B cell (primary cell): ENCODE results near the gene UGT2B10. TPM values are rescaled to one million over a fixed set of nuclear protein-coding genes. Genes with fewer than 3 reads are reported as not detected.

Source experiments
- ATAC-seq: fragments of 200-7000 bp; cut with Tn5 transposase; one replicate; pipeline ENCODE4 v1.10.0; 2021; ENCODE audit warnings: low read depth, mild to moderate bottlenecking, moderate number of reproducible peaks, moderate library complexity
- CTCF ChIA-PET: fragments of 350-600 bp; sonication (Branson Sonifier 250); formaldehyde crosslinking; loops from one replicate; lab custom pipeline; 2021; ENCODE audit warnings: antibody characterized with exemption, inconsistent platforms; lab: Charles Lee
- POLR2A ChIA-PET: fragments of 350-600 bp; sonication (Branson Sonifier 250); formaldehyde crosslinking; loops from one replicate; lab custom pipeline; 2021; ENCODE audit warnings: antibody characterized with exemption; lab: Charles Lee
- DNase-seq: peaks from one replicate; pipeline ENCODE4 v3.0.0; 2013
- H2AFZ ChIP-seq: 2 replicates; pipeline ENCODE4 v1.6.1; 2012; ENCODE audit warnings: mild to moderate bottlenecking, low read depth, low read length; ENCODE audit not compliant: insufficient read depth, poor library complexity, severe bottlenecking
- H3K27ac ChIP-seq, 2 donors: 1 replicate in 1 of 2; 2 replicates in 1 of 2; pipeline ENCODE4 v1.5.1; 2012 to 2013; ENCODE audit warnings: low read length in 2 of 2, mild to moderate bottlenecking in 2 of 2, moderate library complexity in 1 of 2
- H3K27me3 ChIP-seq, 4 experiments: fragments of 200-600 bp in 1 of 4; sonication (generic) in 1 of 4; replicated peaks in 1 of 4; 1 replicate in 2 of 4; 2 replicates in 2 of 4; pipeline versions ENCODE4 v1.6.1 to v1.7.0; 2013 to 2016; ENCODE audit warnings: low read length in 3 of 4, mild to moderate bottlenecking in 2 of 4, mixed read lengths in 1 of 4, moderate library complexity in 1 of 4; ENCODE audit not compliant: insufficient read depth in 4 of 4, control insufficient read depth in 3 of 4; ENCODE audit errors: control extremely low read depth in 1 of 4
- H3K36me3 ChIP-seq, 2 experiments: replicated peaks in 1 of 2; 1 replicate in 1 of 2; 2 replicates in 1 of 2; pipeline versions ENCODE4 v1.6.1 to v1.7.1; 2013; ENCODE audit warnings: low read length in 1 of 2; ENCODE audit not compliant: insufficient read depth in 2 of 2, control insufficient read depth in 1 of 2; ENCODE audit errors: control extremely low read depth in 1 of 2, extremely low read depth in 1 of 2
- H3K4me1 ChIP-seq, 2 donors: fragments of 200-600 bp in 1 of 2; sonication (generic) in 1 of 2; 1 replicate in 1 of 2; 2 replicates in 1 of 2; pipeline versions ENCODE4 v1.5.1 to v1.6.1; 2013 to 2017; ENCODE audit warnings: low read length in 2 of 2; ENCODE audit not compliant: control insufficient read depth in 2 of 2, insufficient read depth in 2 of 2
- H3K4me2 ChIP-seq: replicated peaks from 2 replicates; pipeline ENCODE3; 2012; ENCODE audit warnings: mild to moderate bottlenecking, low read depth, low read length; ENCODE audit not compliant: poor library complexity, severe bottlenecking
- H3K4me3 ChIP-seq, 5 experiments: fragments of 200-600 bp in 1 of 5; sonication (generic) in 1 of 5; 1 replicate in 3 of 5; 2 replicates in 2 of 5; pipeline versions ENCODE4 v1.5.1 to v1.7.0; 2011 to 2016; ENCODE audit warnings: low read length in 4 of 5, mild to moderate bottlenecking in 4 of 5, low read depth in 2 of 5, control low read depth in 1 of 5, moderate library complexity in 1 of 5; ENCODE audit not compliant: insufficient read depth in 1 of 5; ENCODE audit errors: control extremely low read depth in 1 of 5, extremely low read depth in 1 of 5
- H3K79me2 ChIP-seq: fragments of 200-600 bp; sonication (generic); one replicate; pipeline ENCODE4 v1.6.0; 2016; ENCODE audit warnings: low read length; ENCODE audit not compliant: control insufficient read depth, insufficient read depth
- H3K9ac ChIP-seq: fragments of 200-600 bp; sonication (generic); 2 replicates; pipeline ENCODE4 v1.6.1; 2017; ENCODE audit warnings: mild to moderate bottlenecking, low read length, moderate library complexity
- H3K9me3 ChIP-seq, 3 donors: one replicate each; pipeline versions ENCODE4 v1.6.1 to v1.7.1; 2013; ENCODE audit warnings: low read length in 2 of 3; ENCODE audit not compliant: control insufficient read depth in 2 of 3, insufficient read depth in 1 of 3; ENCODE audit errors: control extremely low read depth in 1 of 3
- H4K20me1 ChIP-seq: 2 replicates; pipeline ENCODE4 v1.6.0; 2012; ENCODE audit warnings: mild to moderate bottlenecking, low read length; ENCODE audit not compliant: insufficient read depth, control insufficient read depth, poor library complexity, severe bottlenecking
- H3K27ac Mint-ChIP-seq: one replicate; pipeline ENCODE4 v1.8.0; 2021; ENCODE audit warnings: mixed read lengths
- H3K27me3 Mint-ChIP-seq: one replicate; pipeline ENCODE4 v1.8.0; 2021; ENCODE audit warnings: mixed read lengths
- H3K4me1 Mint-ChIP-seq: one replicate; pipeline ENCODE4 v1.8.0; 2021; ENCODE audit warnings: mixed read lengths
- H3K4me3 Mint-ChIP-seq: one replicate; pipeline ENCODE4 v1.8.0; 2021; ENCODE audit warnings: mixed read lengths
- H3K9me3 Mint-ChIP-seq: one replicate; pipeline ENCODE4 v1.8.0; 2022; ENCODE audit warnings: mixed read lengths; ENCODE audit not compliant: insufficient read depth
- EZH2 ChIP-seq: IDR thresholded peaks from 2 replicates; pipeline ENCODE4 v1.6.1; 2012; ENCODE audit warnings: borderline replicate concordance, low read depth, mild to moderate bottlenecking, moderate library complexity, low read length; ENCODE audit not compliant: insufficient read depth, poor library complexity, severe bottlenecking
- WGBS: methylation state at CpG from one replicate; pipeline ENCODE4 v1.1.5; 2013; ENCODE audit warnings: missing lambda C conversion rate; ENCODE audit not compliant: insufficient coverage; 5-methylcytosine and 5-hydroxymethylcytosine counted together
- intact Hi-C: fragments of 100-400 bp; cut with micrococcal nuclease; formaldehyde crosslinking; loops from one replicate; pipeline ENCODE4 v1.10.0; 2022
- polyA plus RNA-seq: library from polyadenylated mRNA; depleted of rRNA; stranded (reverse); fragments of >200 nt; gene quantifications from 2 replicates; pipeline ENCODE4 v1.2.3, GENCODE V29; 2012
- total RNA-seq, 2 donors: library from RNA; stranded (reverse); fragments of 120-200 nt in 1 of 2; gene quantifications; 1 replicate in 1 of 2; 2 replicates in 1 of 2; pipeline versions ENCODE4 v1.2.3 to v1.2.4, GENCODE V29; 2013 to 2022
- TF ChIP-seq, protein P1 (sequence below): fragments of 200-600 bp; IDR thresholded peaks from one replicate; pipeline ENCODE4 v1.8.0; 2022; ENCODE audit warnings: antibody characterized with exemption, mild to moderate bottlenecking

Gene UGT2B10
- total and polyA plus RNA-seq, 2 donors (not counting 1 experiment from before 2014, with no cell fraction given) = not detected

DNA sequence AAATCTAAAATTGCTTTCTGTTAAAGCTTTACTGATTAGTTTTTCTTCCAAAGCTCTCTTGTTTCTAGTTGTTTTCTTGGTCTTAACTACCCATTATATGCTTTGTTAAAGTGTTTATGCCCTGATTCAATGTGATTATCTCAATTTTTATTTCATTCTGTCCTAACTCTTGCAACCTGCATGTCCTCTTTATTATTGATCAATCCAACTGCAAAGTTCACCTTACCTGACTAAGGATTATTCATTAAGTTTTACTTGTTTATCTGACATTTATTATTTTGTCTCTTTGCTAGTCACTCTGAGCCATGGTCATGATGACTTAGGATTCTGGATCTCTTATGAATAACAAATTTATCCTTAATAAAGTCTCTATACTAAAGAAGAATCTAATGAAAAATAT, 15.8 kb downstream of the UGT2B10 start:
- ChIA-PET CTCF (no interaction called here), POLR2A (no interaction called here)
- Mint-ChIP-seq H3K27me3 (no peaks in the 10 kb centered on the region), H3K27ac (no peak overlapping the region), H3K9me3 (no peaks in the 10 kb centered on the region), H3K4me1 (no peaks in the 10 kb centered on the region), H3K4me3 (no peak overlapping the region)
- Histone ChIP-seq H3K27ac (no peak overlapping the region), H3K79me2 (no peaks in the 10 kb centered on the region), H3K36me3 (no peaks in the 10 kb centered on the region), H3K27me3 (no peaks in the 10 kb centered on the region), H2AFZ (no peak overlapping the region), H3K9ac (no peak overlapping the region), H3K9me3 (no peaks in the 10 kb centered on the region), H3K4me3 (no peak overlapping the region), H4K20me1 (no peaks in the 10 kb centered on the region), H3K4me1 (no peaks in the 10 kb centered on the region), H3K4me2 (no peak overlapping the region)
- DNase-seq = no peak
- intact Hi-C loops = no loop called here
- ATAC-seq = no peak
- TF ChIP-seq EZH2 = no peak
- TF ChIP-seq, protein P1, sequence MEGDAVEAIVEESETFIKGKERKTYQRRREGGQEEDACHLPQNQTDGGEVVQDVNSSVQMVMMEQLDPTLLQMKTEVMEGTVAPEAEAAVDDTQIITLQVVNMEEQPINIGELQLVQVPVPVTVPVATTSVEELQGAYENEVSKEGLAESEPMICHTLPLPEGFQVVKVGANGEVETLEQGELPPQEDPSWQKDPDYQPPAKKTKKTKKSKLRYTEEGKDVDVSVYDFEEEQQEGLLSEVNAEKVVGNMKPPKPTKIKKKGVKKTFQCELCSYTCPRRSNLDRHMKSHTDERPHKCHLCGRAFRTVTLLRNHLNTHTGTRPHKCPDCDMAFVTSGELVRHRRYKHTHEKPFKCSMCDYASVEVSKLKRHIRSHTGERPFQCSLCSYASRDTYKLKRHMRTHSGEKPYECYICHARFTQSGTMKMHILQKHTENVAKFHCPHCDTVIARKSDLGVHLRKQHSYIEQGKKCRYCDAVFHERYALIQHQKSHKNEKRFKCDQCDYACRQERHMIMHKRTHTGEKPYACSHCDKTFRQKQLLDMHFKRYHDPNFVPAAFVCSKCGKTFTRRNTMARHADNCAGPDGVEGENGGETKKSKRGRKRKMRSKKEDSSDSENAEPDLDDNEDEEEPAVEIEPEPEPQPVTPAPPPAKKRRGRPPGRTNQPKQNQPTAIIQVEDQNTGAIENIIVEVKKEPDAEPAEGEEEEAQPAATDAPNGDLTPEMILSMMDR = no peak

DNA sequence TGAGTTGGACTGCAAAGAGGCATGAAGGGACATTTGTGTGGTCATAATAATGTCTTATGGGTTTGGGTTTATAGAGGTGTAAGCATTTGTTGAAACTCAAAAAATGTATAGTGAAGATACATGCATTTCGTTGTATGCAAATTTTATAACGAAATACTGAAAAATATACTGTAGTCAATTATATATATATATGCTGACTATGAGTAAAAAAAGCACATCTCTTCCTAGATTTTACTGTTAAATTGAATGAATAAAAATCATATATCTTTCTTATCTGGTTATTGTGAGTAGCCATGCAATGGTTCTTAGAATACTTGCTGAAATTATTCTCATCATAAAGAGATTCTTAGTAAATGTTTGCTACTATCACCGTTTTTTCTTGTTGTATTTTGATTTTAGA, 34.5 kb downstream of the UGT2B10 start:
- no peak for TF ChIP-seq EZH2
- TF ChIP-seq, protein P1 = no peak
- ChIA-PET POLR2A (no interaction called here), CTCF (no interaction called here)
- Histone ChIP-seq H3K79me2 (no peaks in the 10 kb centered on the region), H3K36me3 (no peaks in the 10 kb centered on the region), H4K20me1 (no peaks in the 10 kb centered on the region), H3K27ac (no peak overlapping the region), H3K4me3 (no peak overlapping the region), H3K9me3 (peaks cover 0 to under 1% (median 0%) of the 10 kb centered on the region in 3 donors), H3K27me3 (no peaks in the 10 kb centered on the region), H3K9ac (no peak overlapping the region), H3K4me2 (no peak overlapping the region), H3K4me1 (no peaks in the 10 kb centered on the region), H2AFZ (no peak overlapping the region)
- no peak overlapping the region for H3K4me3 Mint-ChIP-seq
- no CpG with 5 or more reads among the region's 3 CpGs for WGBS
- no peak overlapping the region for H3K27ac Mint-ChIP-seq
- ATAC-seq (no peak), DNase-seq (no peak)
- no peaks in the 10 kb centered on the region for H3K4me1 Mint-ChIP-seq
- intact Hi-C loops = no loop called here
- no peaks in the 10 kb centered on the region for H3K9me3 Mint-ChIP-seq
- no peaks in the 10 kb centered on the region for H3K27me3 Mint-ChIP-seq
